SU-DHL-6 (cell line): Measurements from ENCODE around the gene SBNO2.
"Not testable (repeated sequence)": the region's sequence is repeated elsewhere in the genome, so short reads cannot be mapped to it uniquely, and the experiment has no call there.

Source experiments
- H2AFZ ChIP-seq: fragments of 200-600 bp; sonication (generic); 2 replicates; pipeline ENCODE4 v1.6.1; 2014; ENCODE audit warnings: low read depth, mild to moderate bottlenecking, moderate library complexity, mixed read lengths, antibody characterized with exemption, low read length; ENCODE audit not compliant: severe bottlenecking
- H3F3A ChIP-seq: fragments of 200-600 bp; shearing (Covaris generic); 2 replicates; pipeline ENCODE4 v1.6.0; 2016; ENCODE audit warnings: antibody characterized with exemption, mild to moderate bottlenecking; ENCODE audit not compliant: insufficient read depth
- H3K27ac ChIP-seq: fragments of 200-600 bp; sonication (generic); 2 replicates; pipeline ENCODE4 v1.5.1; 2016; ENCODE audit warnings: low read depth, mild to moderate bottlenecking, low read length, moderate library complexity, mixed read lengths
- H3K27me3 ChIP-seq: fragments of 200-600 bp; sonication (generic), shearing (Covaris generic); 2 replicates; pipeline ENCODE4 v1.6.0; 2014; ENCODE audit warnings: mild to moderate bottlenecking, low read length
- H3K36me3 ChIP-seq: fragments of 200-600 bp; sonication (generic); 2 replicates; pipeline ENCODE4 v1.6.1; 2014; ENCODE audit warnings: mild to moderate bottlenecking, low read length, mixed read lengths
- H3K4me2 ChIP-seq: fragments of 300-600, 200-600 bp; shearing (Covaris generic), sonication (generic); 2 replicates; pipeline ENCODE4 v1.6.0; 2014; ENCODE audit warnings: low read length, low read depth, mild to moderate bottlenecking; ENCODE audit not compliant: poor library complexity, severe bottlenecking
- H3K4me3 ChIP-seq: fragments of 200-600 bp; sonication (generic); 2 replicates; pipeline ENCODE4 v1.5.1; 2014; ENCODE audit warnings: antibody characterized with exemption, low read length, mild to moderate bottlenecking, mixed read lengths; ENCODE audit not compliant: insufficient read depth, poor library complexity, severe bottlenecking
- H3K79me2 ChIP-seq: fragments of 200-600 bp; sonication (generic); 2 replicates; pipeline ENCODE4 v1.6.1; 2014; ENCODE audit warnings: mild to moderate bottlenecking, low read length, moderate library complexity; ENCODE audit not compliant: insufficient read depth
- H3K9ac ChIP-seq: fragments of 200-600 bp; sonication (generic); 2 replicates; pipeline ENCODE4 v1.7.0; 2014; ENCODE audit warnings: mild to moderate bottlenecking, low read length
- H3K9me2 ChIP-seq: fragments of 200-600 bp; sonication (generic); replicated peaks from 2 replicates; pipeline ENCODE4 v1.6.1; 2014; ENCODE audit warnings: low read length; ENCODE audit not compliant: insufficient read depth
- H3K9me3 ChIP-seq: fragments of 200-600 bp; sonication (generic); 2 replicates; pipeline ENCODE4 v1.6.1; 2014; ENCODE audit warnings: low read length, mixed read lengths; ENCODE audit not compliant: insufficient read depth
- H4K20me1 ChIP-seq: fragments of 200-600 bp; sonication (generic); 2 replicates; pipeline ENCODE4 v1.6.1; 2014; ENCODE audit warnings: low read depth, mild to moderate bottlenecking, antibody characterized with exemption, low read length, moderate library complexity, mixed read lengths
- CTCF ChIP-seq: fragments of 200-600 bp; sonication (generic); IDR thresholded peaks from one replicate; pipeline ENCODE4 v1.5.1; 2017; ENCODE audit warnings: antibody characterized with exemption, mild to moderate bottlenecking, low read length, moderate library complexity; ENCODE audit not compliant: insufficient read depth, poor library complexity, severe bottlenecking
- EZH2phosphoT487 ChIP-seq: fragments of 200-600 bp; sonication (generic), shearing (Covaris generic); conservative IDR thresholded peaks from 2 replicates; pipeline ENCODE4 v1.6.1; 2018; ENCODE audit warnings: mild to moderate bottlenecking, antibody characterized with exemption, low read length, moderate library complexity, mixed read lengths

Gene SBNO2

GRCh38 chr19:1117654-1118053, 56.4 kb downstream of the SBNO2 start:
- H3K9me3 ChIP-seq: no peaks in the 10 kb centered on the region
- H3K36me3 ChIP-seq: no peaks in the 10 kb centered on the region
- H3K27ac ChIP-seq: no peak overlapping the region
- H3K79me2 ChIP-seq: no peaks in the 10 kb centered on the region
- H3K9ac ChIP-seq: no peak overlapping the region
- H3K4me3 ChIP-seq: no peak overlapping the region
- H4K20me1 ChIP-seq: no peaks in the 10 kb centered on the region
- no peak overlapping the region for H3K4me2 ChIP-seq
- no peaks in the 10 kb centered on the region for H3F3A ChIP-seq
- no peak for TF ChIP-seq CTCF
- no peak for TF ChIP-seq EZH2phosphoT487
- no peaks in the 10 kb centered on the region for H3K27me3 ChIP-seq
- H2AFZ ChIP-seq: no peak overlapping the region
- H3K9me2 ChIP-seq: no peaks in the 10 kb centered on the region

GRCh38 chr19:1116726-1117581, 57.1 kb downstream of the SBNO2 start:
- Histone ChIP-seq H3K9me3 (no peaks in the 10 kb centered on the region), H3K27me3 (no peaks in the 10 kb centered on the region), H3K27ac (no peak overlapping the region), H4K20me1 (no peaks in the 10 kb centered on the region), H2AFZ (no peak overlapping the region), H3K9ac (no peak overlapping the region), H3K4me3 (no peak overlapping the region), H3K36me3 (no peaks in the 10 kb centered on the region), H3K9me2 (no peaks in the 10 kb centered on the region), H3K4me2 (no peak overlapping the region), H3K79me2 (no peaks in the 10 kb centered on the region), H3F3A (no peaks in the 10 kb centered on the region)
- TF ChIP-seq CTCF (no peak), EZH2phosphoT487 (no peak)

GRCh38 chr19:1115646-1116420, 58.2 kb downstream of the SBNO2 start:
- Histone ChIP-seq H3K9me3 (no peaks in the 10 kb centered on the region), H3K4me3 (no peak overlapping the region), H3K9me2 (no peaks in the 10 kb centered on the region), H3K27ac (no peak overlapping the region), H3K4me2 (no peak overlapping the region), H2AFZ (no peak overlapping the region), H3F3A (no peaks in the 10 kb centered on the region), H3K27me3 (no peaks in the 10 kb centered on the region), H3K9ac (no peak overlapping the region), H4K20me1 (no peaks in the 10 kb centered on the region), H3K79me2 (no peaks in the 10 kb centered on the region), H3K36me3 (no peaks in the 10 kb centered on the region)
- TF ChIP-seq CTCF: no peak
- no peak for TF ChIP-seq EZH2phosphoT487

- not testable (repeated sequence) for H3F3A ChIP-seq, H3K9ac ChIP-seq, H3K36me3 ChIP-seq, H3K9me2 ChIP-seq, H2AFZ ChIP-seq, H3K79me2 ChIP-seq, H4K20me1 ChIP-seq, H3K27me3 ChIP-seq, H3K4me2 ChIP-seq, H3K27ac ChIP-seq, H3K9me3 ChIP-seq, H3K4me3 ChIP-seq
Measured at GRCh38 chr19:1114728-1115127, 59.3 kb downstream of the SBNO2 start.
